ENCODE data around the gene PEX16. TPM values are rescaled to one million over a fixed set of nuclear protein-coding genes. Genes with fewer than 3 reads are reported as not detected.

The PEX16 gene
- total and polyA plus RNA-seq, 9 of the 15 experiments (the other 6 are each of a cell fraction or from before 2014, with no cell fraction given): 1.5 to 43.9 (median 14.6) TPM

GRCh38 chr11:45889555-45889954 lies 28.1 kb downstream of the PEX16 start:
- intact Hi-C loops (cut with micrococcal nuclease): no loop called here
- no peak for ATAC-seq

DNA sequence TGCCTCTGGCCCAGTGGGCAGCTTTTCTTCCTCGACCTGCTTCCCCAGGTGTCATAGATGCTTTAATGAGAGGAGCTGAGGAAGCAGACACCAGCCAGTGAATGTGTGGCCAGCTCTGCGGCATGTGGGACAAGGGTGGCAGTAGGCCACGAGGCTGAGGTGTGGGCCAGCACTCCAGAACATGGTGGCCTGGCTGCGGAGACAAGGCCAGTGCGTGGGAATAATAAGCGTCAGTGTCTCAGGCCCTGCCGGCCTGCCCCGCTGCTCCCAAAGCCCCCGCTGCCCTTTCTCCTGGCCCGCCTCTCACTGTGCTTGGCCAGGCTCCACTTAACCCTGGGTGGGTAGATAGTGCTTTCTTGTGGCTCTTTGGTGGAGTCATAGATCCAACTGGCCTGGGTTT lies 30.1 kb downstream of the PEX16 start:
- no peak overlapping the region for H3K4me3 ChIP-seq
- no TSS peak for BruUV-seq (replicated peaks)
- intact Hi-C loops (cut with micrococcal nuclease): no loop called here
- TF ChIP-seq ZNF695 (CRISPR knock-in tag; IDR thresholded peaks at IDR 0.05) (no peak), ATF7 (IDR thresholded peaks at IDR 0.05) (no peak)
- TF ChIP-seq, protein P1, sequence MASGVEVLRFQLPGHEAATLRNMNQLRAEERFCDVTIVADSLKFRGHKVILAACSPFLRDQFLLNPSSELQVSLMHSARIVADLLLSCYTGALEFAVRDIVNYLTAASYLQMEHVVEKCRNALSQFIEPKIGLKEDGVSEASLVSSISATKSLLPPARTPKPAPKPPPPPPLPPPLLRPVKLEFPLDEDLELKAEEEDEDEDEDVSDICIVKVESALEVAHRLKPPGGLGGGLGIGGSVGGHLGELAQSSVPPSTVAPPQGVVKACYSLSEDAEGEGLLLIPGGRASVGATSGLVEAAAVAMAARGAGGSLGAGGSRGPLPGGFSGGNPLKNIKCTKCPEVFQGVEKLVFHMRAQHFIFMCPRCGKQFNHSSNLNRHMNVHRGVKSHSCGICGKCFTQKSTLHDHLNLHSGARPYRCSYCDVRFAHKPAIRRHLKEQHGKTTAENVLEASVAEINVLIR (CRISPR knock-in tag; IDR thresholded peaks at IDR 0.05): no peak
- TF ChIP-seq, protein P2, sequence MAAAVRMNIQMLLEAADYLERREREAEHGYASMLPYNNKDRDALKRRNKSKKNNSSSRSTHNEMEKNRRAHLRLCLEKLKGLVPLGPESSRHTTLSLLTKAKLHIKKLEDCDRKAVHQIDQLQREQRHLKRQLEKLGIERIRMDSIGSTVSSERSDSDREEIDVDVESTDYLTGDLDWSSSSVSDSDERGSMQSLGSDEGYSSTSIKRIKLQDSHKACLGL (CRISPR knock-in tag; IDR thresholded peaks at IDR 0.05; ENCODE audit: borderline replicate concordance, poor library complexity, severe bottlenecking): no peak
- in situ Hi-C loops (cut with MboI): no loop called here
- H3K9ac ChIP-seq (ENCODE audit: insufficient read depth in 1 of 2, low read depth in 2 of 2, low read length in 2 of 2): no peak overlapping the region
- ChIA-PET CTCF (ENCODE audit: low intra/inter-chr PET ratio) (no interaction called here), POLR2A (no interaction called here)
- no peak for DNase-seq (ENCODE audit: extremely low read depth in 1 of 4, low spot score in 3 of 4)
- ATAC-seq: no peak
- no peaks in the 10 kb centered on the region; a peak in 1 of 5 replicates for H3K27me3 ChIP-seq (ENCODE audit: control insufficient read depth in 2 of 2, insufficient read depth in 2 of 2, low read length in 2 of 2)
- H4K20me1 ChIP-seq (replicated peaks; ENCODE audit: control insufficient read depth, insufficient read depth, low read length): peaks cover 29% of the 10 kb centered on the region
- no peaks in the 10 kb centered on the region for H3K36me3 ChIP-seq (ENCODE audit: control insufficient read depth, insufficient read depth, low read length)
- no peaks in the 10 kb centered on the region for H3K9me1 ChIP-seq (ENCODE audit: control insufficient read depth, insufficient read depth, low read length)
- H3K4me1 ChIP-seq (replicated peaks in 1 of 2; ENCODE audit: control insufficient read depth in 2 of 2, insufficient read depth in 2 of 2, low read length in 2 of 2): peaks cover 0 to 18% of the 10 kb centered on the region in 2 experiments; a peak in 3 of 5 replicates
- WGBS (ENCODE audit: insufficient coverage, low coverage, missing lambda C conversion rate): 61% methylated on average over 9 of the region's 10 CpGs
- no peak for FAIRE-seq
- H3K79me2 ChIP-seq (ENCODE audit: control insufficient read depth, insufficient read depth, low read length): no peaks in the 10 kb centered on the region
- H3K9me3 ChIP-seq (replicated peaks; ENCODE audit: control insufficient read depth, insufficient read depth, low read depth, low read length): no peaks in the 10 kb centered on the region
- no peak overlapping the region for H3K4me2 ChIP-seq (ENCODE audit: insufficient read depth, low read length)
- H3K27ac ChIP-seq (ENCODE audit: extremely low read depth, low read depth, low read length): no peak overlapping the region
- no peak overlapping the region for H2AFZ ChIP-seq (ENCODE audit: low read depth, low read length)

More at GRCh38 chr11:45889555-45889954, 28.1 kb downstream of the PEX16 start:
- Histone ChIP-seq H3K79me2 (ENCODE audit: control insufficient read depth, insufficient read depth, low read length) (no peaks in the 10 kb centered on the region), H4K20me1 (replicated peaks; ENCODE audit: control insufficient read depth, insufficient read depth, low read length) (peaks cover 29% of the 10 kb centered on the region), H3K36me3 (ENCODE audit: control insufficient read depth, insufficient read depth, low read length) (no peaks in the 10 kb centered on the region), H2AFZ (ENCODE audit: low read depth, low read length) (no peak overlapping the region), H3K9me1 (ENCODE audit: control insufficient read depth, insufficient read depth, low read length) (no peaks in the 10 kb centered on the region), H3K4me2 (ENCODE audit: insufficient read depth, low read length) (no peak overlapping the region), H3K4me3 (no peak overlapping the region), H3K9ac (ENCODE audit: insufficient read depth in 1 of 2, low read depth in 2 of 2, low read length in 2 of 2) (no peak overlapping the region), H3K4me1 (replicated peaks in 1 of 2; ENCODE audit: control insufficient read depth in 2 of 2, insufficient read depth in 2 of 2, low read length in 2 of 2) (peaks cover 0 to 18% of the 10 kb centered on the region in 2 experiments; a peak in 3 of 5 replicates), H3K27ac (ENCODE audit: extremely low read depth, low read depth, low read length) (no peak overlapping the region), H3K27me3 (ENCODE audit: control insufficient read depth in 2 of 2, insufficient read depth in 2 of 2, low read length in 2 of 2) (no peaks in the 10 kb centered on the region; a peak in 1 of 5 replicates), H3K9me3 (replicated peaks; ENCODE audit: control insufficient read depth, insufficient read depth, low read depth, low read length) (no peaks in the 10 kb centered on the region)
- no peak for TF ChIP-seq NELFE (IDR thresholded peaks at IDR 0.05; ENCODE audit: insufficient read depth, insufficient read length)
- TF ChIP-seq ZFP36 (IDR thresholded peaks at IDR 0.05; ENCODE audit: low read depth, low read length, partially characterized antibody): peak; percentile 28
- DNase-seq (ENCODE audit: extremely low read depth in 1 of 4, low spot score in 3 of 4) (no peak), FAIRE-seq (no peak)
- POLR2A ChIA-PET: interaction anchor here (0.7 to 1.1 kb wide), 2 partner anchors 8 to 9 kb away, joined by 3 to 4 read pairs; no protein-coding TSS in a partner anchor
- no TSS peak for BruUV-seq (replicated peaks)
- in situ Hi-C loops (cut with MboI): no loop called here
- WGBS (ENCODE audit: insufficient coverage, low coverage, missing lambda C conversion rate): 24% methylated on average over 6 of the region's 8 CpGs
- CTCF ChIA-PET (ENCODE audit: low intra/inter-chr PET ratio): no interaction called here

Measured in K562 (cell line).